Inflammatory macrophage treated with lipopolysaccharide for 4 hours (primary cell): ENCODE results near the gene EVA1A.

Experiments used
- DNase-seq: peaks from one replicate; pipeline ENCODE4 v3.0.0-alpha.2; 2020

Gene EVA1A

DNA sequence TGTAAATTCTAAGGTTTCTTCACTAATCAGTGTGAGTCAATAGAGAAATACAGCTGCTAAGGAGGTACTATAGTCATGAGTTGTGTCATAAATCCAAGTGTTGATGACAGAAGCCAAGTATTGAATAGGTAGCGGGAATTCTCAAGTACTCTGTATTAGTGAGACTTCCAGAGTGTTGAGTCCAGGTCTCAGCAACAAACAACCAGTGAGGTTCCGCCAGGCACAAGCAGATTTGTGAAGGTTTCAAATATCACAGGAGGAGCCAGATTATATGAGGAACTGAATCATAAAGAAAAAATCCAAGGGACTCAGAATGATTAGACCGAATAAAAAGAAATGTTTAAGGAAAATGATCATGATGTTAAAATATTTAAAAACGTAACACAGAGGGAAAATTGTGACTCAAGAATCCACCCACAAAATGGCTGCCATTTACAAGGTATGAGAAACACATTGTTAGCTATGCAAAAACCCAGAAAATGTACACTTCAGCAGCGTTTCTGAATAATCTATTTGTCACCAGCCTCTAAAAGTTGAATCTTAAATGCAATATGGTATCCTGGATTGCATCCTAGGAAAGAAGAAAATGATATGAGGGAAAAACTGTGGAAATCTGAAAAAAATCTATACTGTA is 27.3 kb upstream of the EVA1A start:
- no peak for DNase-seq

DNA sequence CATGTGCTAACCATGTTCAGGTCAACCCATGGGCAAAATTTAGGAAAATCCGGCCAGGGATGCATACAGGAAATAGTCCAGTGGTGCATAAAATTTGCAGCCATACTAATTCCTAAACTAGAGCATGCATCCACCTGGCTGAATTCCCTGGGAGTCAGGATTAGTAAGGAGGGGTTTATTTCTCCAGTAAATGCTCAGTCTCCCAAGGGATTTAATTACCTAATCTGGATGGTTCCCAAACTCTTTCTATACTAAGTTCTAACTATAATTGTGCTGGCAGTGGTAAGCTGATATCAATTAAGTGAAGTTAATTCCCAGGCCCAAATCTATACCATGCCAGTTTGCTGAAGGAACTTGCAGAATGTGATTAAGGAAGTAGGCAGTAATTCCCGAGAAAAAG is 26.2 kb upstream of the EVA1A start:
- DNase-seq: no peak

DNA sequence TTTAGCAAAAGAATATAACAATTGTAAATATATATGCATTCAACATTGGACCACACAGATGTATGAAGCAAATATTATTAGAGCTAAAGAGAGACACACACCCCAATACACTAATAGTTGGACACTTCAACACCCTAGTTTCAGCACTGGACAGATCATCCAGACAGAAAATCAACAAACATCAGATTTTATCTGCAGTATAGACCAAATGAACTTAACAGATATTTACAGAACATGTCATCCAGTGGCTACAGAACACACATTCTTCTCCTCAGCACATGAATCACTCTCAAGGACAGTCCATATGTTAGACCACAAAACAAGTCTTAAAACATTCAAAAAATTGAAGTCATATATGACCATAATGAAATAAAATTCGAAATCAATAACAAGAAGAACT is 22.1 kb upstream of the EVA1A start:
- DNase-seq: no peak

DNA sequence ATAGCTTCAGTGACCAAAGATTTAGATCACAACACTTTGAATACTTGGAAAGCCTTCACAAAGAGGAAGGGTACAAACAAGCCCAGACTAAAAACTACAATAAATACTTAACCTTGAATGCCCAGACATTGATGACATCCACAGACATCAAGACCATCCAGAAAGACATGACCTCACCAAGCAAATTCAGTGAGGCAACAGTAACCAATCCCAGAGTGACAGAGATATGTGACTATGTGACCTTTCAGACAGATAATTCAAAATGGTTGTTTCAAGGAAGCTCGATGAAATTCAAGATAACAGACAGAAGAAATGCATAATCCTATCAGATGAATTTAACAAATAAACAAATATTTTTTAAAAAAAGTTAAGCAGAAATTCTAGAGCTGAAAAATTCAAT is 19.9 kb upstream of the EVA1A start:
- no peak for DNase-seq

DNA sequence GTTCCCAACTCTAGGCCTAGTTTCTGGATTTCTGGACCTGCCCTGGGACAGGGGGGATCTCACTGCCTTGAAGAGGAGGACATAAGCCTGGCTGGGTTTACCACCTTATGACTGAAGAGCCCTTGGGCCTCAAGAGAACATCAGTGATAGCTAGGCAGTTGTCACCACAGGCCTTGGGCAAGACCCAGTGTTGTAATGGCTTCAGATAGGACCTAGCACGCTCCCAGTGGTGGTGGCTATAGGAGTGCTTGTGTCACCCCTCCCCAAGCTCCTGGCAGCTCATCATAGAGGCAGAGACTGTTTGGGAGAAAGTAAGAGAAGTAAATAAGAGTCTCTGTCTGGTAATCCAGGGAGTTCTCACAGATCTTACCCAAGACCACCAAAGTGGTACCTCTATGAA is 19.4 kb upstream of the EVA1A start:
- DNase-seq: no peak

DNA sequence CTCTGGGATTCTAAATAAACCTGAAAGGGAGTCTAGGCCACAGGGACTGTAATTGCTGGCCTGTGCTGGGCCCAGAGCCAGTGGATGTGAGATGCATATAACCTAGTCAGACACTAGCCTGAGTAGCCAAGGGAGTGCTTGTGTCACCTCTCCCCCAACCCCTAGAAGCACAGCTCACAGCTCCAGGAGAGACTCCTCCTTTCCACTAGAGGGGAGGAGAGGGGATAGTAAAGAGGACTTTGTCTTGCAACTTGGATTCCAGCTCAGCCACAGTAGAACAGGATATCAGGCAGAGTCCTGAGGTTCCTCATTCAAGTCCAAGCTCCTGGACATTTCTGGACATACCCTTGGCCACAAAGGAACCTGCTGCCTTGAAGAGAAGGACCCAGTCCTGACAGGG is 18.4 kb upstream of the EVA1A start:
- DNase-seq: no peak

DNA sequence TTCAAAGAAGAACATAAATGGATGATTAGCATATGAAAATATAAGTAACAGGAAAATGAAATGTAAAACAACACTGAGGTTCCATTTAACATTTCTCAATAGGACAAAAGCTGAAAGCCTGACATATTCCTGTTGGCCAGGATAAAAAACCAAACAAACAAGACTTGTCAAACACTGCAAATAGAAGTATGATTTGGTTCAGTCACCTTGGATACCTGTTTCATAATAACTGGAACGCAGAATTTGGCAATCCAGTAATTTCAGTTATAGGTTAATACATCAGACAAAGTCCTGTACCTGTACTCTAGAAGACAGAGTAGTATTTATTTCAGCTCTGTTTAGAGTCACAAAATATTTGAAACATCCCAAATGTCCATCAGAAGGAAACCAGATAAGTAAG is 16.5 kb upstream of the EVA1A start:
- no peak for DNase-seq

DNA sequence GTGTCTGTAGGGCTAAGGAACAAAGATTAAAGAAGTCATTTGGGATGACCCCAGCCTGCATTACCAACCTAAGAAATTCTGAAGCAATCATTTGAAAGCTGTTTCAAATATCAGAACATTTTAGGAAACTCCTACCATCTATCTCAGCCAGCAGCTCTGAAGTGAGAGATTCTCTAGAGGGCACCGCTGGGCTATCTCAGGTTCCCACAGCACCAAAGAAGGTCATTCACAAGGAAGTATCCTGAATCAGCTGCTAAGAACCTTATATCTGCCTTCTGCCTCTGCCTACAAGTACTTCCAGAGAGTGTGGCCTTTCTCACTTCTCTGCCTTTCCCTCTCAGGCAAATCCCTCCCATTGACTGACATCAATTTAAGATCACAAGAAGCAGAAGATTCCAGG is 13.4 kb upstream of the EVA1A start:
- DNase-seq: no peak

DNA sequence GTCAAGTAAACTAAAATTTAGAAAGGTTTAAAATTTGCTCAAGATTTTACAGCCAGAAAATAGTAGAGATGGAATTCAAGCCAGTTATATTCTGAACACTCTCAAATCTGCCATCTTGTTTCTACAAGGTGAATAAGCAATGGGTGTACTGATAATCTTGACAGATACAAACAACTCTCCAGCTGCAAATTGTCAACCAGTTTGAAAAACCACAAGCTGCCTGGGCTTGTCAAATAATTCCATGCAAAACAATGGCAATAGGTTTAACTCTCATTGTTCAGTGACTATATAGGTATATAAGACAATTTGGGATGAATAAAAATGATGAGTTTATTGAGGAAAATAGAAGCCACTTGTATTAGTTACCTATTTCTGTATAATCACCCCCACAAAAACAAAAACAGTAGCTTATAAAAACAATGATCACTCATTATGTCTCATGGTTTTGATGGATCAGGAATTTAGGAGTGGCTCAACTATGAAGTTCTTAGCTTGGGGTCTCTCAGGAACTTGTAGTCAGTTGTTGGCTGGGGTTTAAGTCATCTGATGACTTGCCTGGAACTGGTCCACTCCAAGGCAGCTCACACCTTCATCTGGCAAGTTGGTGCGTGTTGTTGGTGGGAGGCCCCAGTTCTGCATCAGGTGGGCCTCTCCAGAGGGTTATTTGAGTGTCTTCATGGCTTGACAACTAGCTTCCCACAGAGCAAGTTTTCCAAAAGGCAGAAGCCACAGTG is 12.6 kb upstream of the EVA1A start:
- no peak for DNase-seq

DNA sequence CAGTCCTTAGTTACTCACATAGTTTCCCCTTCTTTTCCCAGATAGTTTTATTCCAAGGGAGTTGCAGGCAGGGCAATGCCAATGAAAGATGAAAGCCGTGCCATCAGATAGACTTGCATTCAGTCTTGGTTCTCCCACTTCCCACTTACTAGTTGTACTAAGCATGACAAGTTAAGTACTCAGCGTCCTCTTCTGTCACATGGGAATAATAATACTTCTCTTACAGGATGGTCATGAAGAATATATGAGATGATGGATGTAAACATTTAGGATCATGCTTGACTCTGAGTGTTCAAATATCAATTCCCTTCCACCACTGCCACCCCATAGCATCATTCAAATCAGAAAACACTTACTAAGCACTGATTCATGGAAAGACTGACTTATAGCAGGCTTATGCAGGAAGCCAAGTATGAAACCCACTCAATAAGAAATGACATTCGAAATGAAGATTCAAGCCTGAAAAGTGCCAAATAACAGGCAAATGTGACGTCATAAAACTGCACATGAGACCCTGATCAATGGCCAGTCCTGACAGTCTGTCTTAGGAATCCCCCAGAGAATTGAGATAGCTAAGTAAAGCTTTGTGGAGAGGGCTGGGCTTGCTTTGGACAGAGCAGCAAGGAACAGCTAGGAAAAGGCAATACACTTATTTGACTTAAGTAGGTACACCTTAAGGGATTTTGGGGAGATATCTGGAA is 11.1 kb upstream of the EVA1A start:
- DNase-seq: no peak

DNA sequence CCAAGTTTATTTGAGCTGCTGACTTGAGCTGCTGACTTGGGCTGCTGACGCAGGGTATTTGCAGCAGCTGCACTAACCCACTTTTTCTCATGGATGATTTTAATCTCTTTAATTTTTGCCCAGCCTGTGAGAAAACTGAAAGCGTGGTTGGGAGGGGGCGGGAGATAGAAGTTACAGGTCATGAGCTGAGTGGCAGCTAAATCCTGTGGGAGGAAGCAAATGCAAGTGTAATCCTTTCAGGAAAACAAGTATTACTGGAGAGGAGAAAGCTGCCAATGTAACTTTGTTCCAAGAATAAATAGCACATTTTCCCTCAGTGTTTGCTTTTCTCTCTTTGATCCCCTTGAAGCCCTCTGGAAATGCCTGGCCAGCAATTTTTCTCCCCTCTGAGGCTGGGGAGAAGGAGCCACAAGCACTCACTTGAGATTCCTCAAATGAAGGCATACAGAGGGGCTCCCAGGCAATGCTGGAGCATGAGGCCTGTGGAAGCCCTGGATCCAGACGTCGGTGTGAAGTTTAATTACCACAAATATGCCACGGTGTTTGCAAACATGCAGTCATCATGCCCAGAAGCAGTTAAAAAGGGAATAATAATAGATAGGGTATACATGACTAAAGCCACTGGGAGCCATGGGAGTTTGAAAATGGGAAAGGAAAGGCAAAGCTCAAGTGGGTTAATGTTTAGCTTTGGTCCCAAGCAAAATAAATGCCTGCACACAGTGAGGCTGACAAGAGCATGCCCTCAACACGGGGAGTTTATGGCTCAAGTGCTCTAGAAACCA is 10.4 kb upstream of the EVA1A start:
- no peak for DNase-seq

DNA sequence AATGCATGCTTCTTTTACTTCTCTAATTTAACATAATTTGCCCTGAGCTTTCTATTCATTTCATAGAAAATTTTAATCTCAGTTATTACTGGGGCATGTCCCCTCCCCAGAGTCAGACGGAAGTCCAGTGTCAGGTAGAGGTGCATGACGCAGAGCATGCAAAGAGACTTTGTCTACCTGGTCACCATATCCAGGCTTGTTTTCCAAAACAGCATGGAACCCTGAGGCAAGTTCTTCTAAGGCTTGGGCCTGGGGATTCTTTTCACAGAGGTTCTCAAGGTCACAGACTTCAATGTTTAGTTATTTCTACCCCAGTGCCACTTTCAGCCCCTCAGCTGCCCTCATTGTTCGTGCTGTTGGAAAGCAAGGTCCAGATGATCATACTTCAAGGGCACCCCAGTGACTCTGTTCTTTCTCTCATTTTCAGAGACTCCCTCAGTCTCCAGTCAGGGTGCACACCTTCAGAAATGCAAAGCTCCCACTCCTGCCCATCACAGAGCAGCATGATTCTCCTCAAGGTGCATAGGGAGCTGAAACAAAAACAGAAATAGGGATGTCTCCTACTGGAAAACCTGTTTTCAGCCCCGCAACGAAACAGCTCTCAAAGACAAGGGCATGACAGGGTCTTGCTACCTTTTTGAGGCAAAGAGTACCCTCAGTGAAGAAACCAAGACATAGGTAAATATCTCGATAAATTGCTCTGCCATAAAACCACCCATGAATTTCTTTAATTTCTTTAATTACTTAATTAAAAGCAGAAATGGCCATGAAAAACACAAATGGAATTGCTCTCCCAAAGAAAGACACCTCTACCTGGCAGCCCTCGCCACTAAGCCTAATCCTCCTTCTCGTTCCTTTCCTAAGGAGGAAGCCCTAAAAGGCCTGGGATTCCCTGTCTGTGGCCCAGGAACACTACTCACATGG is 9.5 kb upstream of the EVA1A start:
- DNase-seq: no peak

DNA sequence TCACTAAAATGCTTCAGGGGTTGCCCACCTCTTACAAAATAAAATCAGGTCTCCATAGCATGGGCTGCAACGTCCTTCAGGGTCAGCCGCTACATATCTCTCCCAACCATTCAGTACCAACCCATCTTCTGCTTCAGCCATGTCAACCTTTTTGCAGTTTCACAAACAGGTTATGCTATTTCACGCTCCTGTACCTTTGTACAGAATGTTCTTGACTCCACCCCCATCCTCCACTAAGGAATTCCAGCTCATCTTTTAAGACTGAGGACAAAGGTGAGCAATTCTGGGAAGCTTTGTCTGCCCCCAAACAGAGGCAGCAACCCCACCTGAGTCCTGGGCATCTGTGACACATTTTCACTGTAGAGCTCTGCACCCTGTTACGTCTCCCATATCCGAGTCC is 8.8 kb upstream of the EVA1A start:
- no peak for DNase-seq

DNA sequence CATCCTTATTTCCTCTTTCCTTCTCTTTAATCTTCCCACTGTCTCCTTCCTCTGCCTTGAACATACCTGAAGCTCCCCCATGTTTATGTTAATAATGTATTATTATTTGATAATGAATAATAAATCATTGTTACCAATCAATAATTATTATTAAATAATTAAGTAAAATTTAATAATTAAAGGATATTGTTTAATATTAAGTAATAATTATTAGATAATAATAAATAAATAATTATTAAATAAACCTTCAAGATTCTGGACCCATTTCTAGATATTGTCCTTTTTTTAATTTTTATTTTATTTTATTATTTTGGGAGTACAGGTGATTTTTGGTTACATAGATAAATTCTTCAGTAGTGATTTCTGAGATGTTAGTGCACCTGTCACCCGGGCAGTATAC is 7.4 kb upstream of the EVA1A start:
- DNase-seq: no peak

DNA sequence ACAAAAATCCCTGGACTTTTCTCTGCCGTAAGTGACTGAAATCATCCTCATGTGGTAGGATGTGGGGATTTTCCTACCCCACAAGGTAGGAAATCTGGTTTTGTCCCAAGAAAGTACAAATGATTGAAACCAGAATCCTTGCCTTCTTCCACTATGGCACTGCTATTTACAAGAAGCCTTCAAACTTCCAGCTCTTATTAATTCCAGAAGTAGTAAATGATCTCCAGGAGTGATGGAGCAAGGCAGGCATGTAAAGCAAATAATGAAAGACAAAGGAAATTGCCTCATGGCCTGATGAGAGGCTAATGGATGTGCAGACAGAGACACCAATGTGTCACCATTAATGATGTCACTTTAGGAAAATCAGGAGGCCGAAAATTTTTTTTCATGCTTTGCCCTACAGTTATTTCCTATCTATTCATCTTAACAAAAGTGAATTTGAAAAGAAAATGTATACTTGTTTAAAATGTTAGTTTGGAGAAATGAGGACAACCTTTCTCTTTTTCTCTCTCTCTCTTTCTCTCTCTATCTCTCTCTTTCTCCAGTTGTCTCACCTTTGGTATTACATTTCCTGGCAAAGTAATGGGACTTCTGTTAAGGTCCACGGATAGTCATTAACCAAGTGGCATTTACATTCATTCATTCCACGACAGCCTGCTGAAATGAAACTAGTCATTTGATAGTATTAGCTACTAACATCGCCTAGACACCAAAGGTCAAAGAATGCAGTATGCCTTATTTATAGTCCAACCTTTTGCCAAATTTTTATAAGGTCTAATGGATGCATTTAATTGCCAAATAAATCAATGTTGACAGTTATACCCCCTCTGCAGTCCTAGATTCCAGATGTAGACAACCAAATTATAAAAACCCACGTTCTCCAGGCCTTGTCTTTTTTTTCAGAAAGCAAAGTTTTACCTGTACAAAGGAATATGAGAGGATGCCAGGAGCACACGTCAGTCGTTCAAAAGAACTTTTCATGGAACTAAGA is 5.0 kb upstream of the EVA1A start:
- DNase-seq: no peak

DNA sequence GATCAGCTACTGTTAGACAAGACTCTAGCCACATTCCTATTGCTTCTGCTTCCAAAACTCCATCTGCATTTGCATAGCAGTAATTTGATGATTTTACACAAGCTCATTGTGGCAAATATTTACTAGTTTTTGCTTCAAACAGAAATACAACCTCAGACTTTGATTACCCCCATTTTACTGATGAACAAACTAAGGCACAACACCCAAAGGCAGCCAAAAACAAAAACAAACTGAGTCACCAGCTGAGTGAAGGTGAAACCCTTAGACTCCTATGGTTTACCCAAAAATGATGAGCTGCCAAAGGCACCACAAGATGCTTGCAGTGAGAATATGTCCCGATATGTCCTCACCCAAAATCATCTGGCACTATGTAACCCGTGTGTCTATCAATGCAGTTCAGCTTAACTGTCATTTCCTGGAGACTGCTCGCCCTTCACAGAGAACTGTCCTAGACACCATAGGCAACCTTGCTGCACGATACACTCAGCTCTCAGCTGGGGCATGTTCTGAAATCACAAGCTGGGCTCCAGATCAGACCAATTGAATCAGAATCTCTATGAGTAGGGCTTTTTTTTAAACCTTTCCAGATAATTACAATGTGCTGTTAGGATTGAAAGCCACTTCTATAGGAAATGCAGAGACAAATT is 4.1 kb upstream of the EVA1A start:
- no peak for DNase-seq

DNA sequence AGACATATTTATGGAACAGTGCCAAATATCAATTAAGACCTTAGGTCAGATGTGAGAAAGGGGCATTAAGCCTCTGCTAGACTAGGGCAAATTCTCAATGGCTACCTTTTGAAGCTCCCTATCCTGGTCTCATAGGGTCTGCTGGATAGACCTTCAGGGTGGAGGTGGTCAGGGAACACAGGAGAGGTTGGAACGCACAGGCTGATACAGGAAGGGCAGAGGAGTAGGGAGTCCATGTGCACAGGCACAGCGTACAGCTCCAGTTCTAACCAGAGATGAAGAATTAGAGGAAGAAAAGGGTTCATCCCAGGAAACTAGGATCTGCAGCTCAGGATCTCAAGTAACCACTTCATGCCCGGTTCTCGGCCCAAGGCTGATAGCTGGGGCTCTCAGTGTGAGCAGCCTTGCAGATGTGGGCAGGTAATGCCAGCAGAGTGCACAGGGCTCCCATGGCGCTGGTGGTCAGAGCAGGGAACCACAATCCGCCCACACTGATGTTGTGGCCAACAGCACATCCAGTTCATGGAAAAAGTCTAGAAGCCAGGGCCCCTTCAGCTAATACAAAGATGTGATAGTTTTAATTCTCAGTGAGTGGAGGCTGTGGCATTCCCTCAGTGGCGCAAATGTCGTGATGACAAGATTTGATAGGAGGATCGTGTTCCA is 3.4 kb upstream of the EVA1A start:
- no peak for DNase-seq

DNA sequence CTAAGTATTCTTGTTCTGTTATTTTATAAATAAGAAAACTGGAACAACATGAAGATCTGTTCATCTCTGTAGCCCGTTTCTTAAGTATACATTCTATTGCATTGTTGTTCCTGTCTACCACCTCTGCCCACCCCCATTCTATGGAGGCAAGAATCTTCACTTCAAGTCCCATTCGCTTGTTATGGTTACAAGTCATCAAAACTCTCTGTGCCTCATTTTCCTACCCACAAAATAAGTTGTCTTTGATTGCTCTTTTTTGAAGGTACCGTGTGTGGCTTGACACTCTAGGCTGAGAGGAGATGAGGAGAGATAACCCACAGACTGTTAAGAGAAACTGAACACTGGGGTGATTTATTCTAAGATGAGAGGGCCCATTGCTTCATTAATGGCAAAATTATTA is 2.9 kb upstream of the EVA1A start:
- no peak for DNase-seq

DNA sequence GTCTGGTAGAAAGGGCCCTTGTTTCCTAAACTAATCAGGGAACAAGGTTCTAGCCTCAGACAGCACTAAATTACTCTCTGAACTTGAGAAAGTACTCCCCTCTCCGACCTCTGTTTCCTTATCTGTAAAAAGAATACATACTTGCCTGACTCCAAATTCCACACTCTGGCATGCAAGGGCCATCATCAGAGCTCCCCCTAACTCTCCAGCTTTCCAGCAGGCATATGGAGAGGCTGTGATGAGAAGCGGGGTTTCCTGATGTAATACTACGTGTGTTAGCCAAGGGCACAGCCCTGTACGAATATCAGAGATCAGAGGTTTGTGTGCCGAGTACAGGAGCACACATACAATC is 1.8 kb upstream of the EVA1A start:
- no peak for DNase-seq
